ENCODE results near the gene ZNF646.

The ZNF646 gene

GRCh38 chr16:31080035-31080629, 5.9 kb downstream of the ZNF646 start:
- peak; percentile 18 for DNase-seq (ENCODE audit: insufficient read length)
- FAIRE-seq = no peak
- TF ChIP-seq POLR2A (IDR thresholded peaks at IDR 0.05; ENCODE audit: low read depth, low read length) = no peak
- no peak for TF ChIP-seq TAF1 (IDR thresholded peaks at IDR 0.05; ENCODE audit: borderline replicate concordance, low read depth, low read length)
- no peak for TF ChIP-seq POLR2AphosphoS5 (IDR thresholded peaks at IDR 0.05; ENCODE audit: low read depth, low read length)

DNA sequence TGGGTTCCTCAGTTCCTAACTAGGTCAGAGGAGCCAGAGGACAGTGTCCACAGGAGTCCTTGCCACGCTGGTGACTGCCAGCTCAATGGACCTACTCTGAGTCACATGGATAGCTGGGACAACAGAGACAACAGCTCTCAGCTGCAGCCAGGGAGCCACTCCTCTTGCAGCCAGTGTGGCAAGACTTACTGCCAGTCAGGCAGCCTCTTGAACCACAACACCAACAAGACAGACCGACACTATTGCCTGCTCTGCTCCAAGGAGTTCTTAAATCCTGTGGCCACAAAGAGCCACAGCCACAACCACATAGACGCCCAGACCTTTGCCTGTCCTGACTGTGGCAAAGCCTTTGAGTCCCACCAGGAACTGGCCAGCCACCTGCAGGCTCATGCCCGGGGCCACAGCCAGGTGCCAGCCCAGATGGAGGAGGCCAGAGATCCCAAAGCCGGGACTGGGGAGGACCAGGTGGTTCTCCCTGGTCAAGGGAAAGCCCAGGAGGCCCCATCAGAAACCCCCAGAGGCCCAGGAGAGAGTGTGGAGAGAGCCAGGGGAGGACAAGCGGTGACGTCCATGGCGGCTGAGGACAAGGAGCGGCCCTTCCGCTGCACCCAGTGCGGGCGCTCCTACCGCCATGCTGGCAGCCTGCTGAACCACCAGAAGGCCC, 6.7 kb downstream of the ZNF646 start:
- TF ChIP-seq POLR2A (IDR thresholded peaks at IDR 0.05; ENCODE audit: low read depth, low read length) (0 out of 2 replicates have a peak, but pooled peaks have one; percentile 12), POLR2AphosphoS5 (IDR thresholded peaks at IDR 0.05; ENCODE audit: low read depth, low read length) (no peak), TAF1 (IDR thresholded peaks at IDR 0.05; ENCODE audit: borderline replicate concordance, low read depth, low read length) (no peak)
- DNase-seq (ENCODE audit: insufficient read length) = peak; percentile 14
- FAIRE-seq = no peak

- no peak for FAIRE-seq
- peak; percentile 18 for DNase-seq (ENCODE audit: insufficient read length)
- no peak for TF ChIP-seq POLR2AphosphoS5 (IDR thresholded peaks at IDR 0.05; ENCODE audit: low read depth, low read length)
- no peak for TF ChIP-seq TAF1 (IDR thresholded peaks at IDR 0.05; ENCODE audit: borderline replicate concordance, low read depth, low read length)
- no peak for TF ChIP-seq POLR2A (IDR thresholded peaks at IDR 0.05; ENCODE audit: low read depth, low read length)
These were observed 7.5 kb downstream of the ZNF646 start for GRCh38 chr16:31081428-31082351.

DNA sequence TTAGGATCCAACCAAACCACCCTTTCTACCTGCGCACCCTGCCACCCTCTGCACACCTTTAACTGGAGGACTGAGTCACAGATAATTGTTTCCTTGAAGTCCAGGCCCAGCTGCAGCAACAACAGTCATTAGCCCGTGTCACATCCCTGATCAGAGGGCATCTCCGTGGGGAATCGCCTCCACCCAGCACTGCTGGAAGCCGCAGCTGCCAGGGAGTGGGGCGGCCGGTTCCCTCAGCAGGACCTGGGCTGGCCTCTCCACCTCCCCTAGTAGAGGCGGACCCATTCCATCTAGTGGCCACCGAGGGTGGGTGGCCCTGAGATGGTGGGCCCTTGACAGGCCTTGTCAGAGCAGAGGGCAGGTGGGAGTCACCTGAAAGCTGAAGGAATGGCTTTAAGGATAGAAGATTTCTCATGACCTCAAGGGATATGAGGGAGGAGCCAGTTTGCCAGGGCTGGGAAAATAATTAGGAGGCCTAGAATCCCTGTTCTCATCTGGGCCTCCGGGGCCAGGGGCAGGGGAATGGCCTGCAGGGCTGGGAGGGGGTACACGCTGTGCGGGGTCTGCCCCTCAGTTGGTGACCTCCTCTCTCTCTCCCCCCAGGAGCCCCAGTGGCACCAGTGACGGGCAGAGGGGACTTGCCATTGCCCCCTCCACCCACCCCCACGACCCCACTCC, 8.3 kb downstream of the ZNF646 start:
- FAIRE-seq (no peak), DNase-seq (ENCODE audit: insufficient read length) (peak; percentile 11)
- no peak for TF ChIP-seq TAF1 (IDR thresholded peaks at IDR 0.05; ENCODE audit: borderline replicate concordance, low read depth, low read length)
- no peak for TF ChIP-seq POLR2AphosphoS5 (IDR thresholded peaks at IDR 0.05; ENCODE audit: low read depth, low read length)
- TF ChIP-seq POLR2A (IDR thresholded peaks at IDR 0.05; ENCODE audit: low read depth, low read length) = no peak

DNA sequence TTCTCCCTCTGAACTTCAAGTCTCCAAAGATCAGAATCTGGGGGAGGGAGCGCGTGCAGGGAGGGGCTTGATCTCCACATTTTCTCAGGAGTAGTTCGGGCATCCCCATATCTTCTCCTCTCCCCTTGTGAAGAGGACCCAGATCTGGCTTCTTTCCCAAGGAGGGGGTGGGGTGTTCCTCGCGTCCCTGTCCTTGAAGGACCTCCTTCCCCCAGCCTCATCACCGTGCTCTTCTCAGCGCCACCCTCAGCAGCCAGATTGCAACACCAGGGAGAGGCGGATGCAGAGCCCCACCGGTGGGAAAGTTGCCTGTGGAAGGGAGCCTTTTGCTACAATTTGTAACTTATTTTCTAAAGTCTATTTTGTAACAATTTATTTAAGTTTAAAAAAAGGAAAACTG, 8.9 kb downstream of the ZNF646 start:
- FAIRE-seq = no peak

GRCh38 chr16:31083556-31083955, 9.3 kb downstream of the ZNF646 start:
- DNase-seq (ENCODE audit: insufficient read length) (no peak), FAIRE-seq (no peak)
- TF ChIP-seq POLR2A (IDR thresholded peaks at IDR 0.05; ENCODE audit: low read depth, low read length) (no peak), POLR2AphosphoS5 (IDR thresholded peaks at IDR 0.05; ENCODE audit: low read depth, low read length) (no peak), TAF1 (IDR thresholded peaks at IDR 0.05; ENCODE audit: borderline replicate concordance, low read depth, low read length) (no peak)

More for the DNA sequence above, 8.9 kb downstream of the ZNF646 start:
- DNase-seq (ENCODE audit: insufficient read length) = peak; percentile 3
- TF ChIP-seq TAF1 (IDR thresholded peaks at IDR 0.05; ENCODE audit: borderline replicate concordance, low read depth, low read length) = no peak
- TF ChIP-seq POLR2A (IDR thresholded peaks at IDR 0.05; ENCODE audit: low read depth, low read length) = no peak; the same call in 1 of the 2 replicates
- TF ChIP-seq POLR2AphosphoS5 (IDR thresholded peaks at IDR 0.05; ENCODE audit: low read depth, low read length) = no peak

- FAIRE-seq (no peak), DNase-seq (ENCODE audit: insufficient read length) (no peak)
- TF ChIP-seq POLR2AphosphoS5 (IDR thresholded peaks at IDR 0.05; ENCODE audit: low read depth, low read length) = no peak
- TF ChIP-seq POLR2A (IDR thresholded peaks at IDR 0.05; ENCODE audit: low read depth, low read length) = 0 out of 2 replicates have a peak, but pooled peaks have one; percentile 3
- TF ChIP-seq TAF1 (IDR thresholded peaks at IDR 0.05; ENCODE audit: borderline replicate concordance, low read depth, low read length) = no peak
These were observed 9.8 kb downstream of the ZNF646 start for GRCh38 chr16:31083981-31084380.

GRCh38 chr16:31084584-31085302, 10.5 kb downstream of the ZNF646 start:
- no peak for DNase-seq (ENCODE audit: insufficient read length)
- no peak for TF ChIP-seq POLR2AphosphoS5 (IDR thresholded peaks at IDR 0.05; ENCODE audit: low read depth, low read length)
- FAIRE-seq = no peak

DNA sequence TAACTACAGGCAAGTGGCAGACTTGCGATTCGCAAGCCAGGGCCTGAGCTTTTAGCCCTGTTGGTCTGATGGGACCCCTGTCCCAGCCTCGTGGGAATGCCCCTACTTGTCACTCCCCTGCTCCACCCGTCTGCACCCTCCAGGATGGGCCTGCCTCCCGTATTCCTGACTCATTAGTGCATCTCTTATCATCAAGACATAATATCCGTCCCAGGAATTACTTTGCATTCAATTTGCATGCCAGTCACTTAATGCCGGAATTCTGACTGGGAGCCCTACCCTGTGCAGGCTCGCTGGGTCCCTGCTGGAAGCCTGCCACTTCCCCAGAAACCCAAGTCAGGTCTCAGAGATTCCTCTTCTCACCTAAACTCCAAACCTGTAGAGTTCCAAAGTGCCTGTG, 11.2 kb downstream of the ZNF646 start:
- DNase-seq (ENCODE audit: insufficient read length) (no peak), FAIRE-seq (no peak)
- no peak for TF ChIP-seq POLR2AphosphoS5 (IDR thresholded peaks at IDR 0.05; ENCODE audit: low read depth, low read length)
- TF ChIP-seq POLR2A (IDR thresholded peaks at IDR 0.05; ENCODE audit: low read depth, low read length) = no peak
- no peak for TF ChIP-seq TAF1 (IDR thresholded peaks at IDR 0.05; ENCODE audit: borderline replicate concordance, low read depth, low read length)

DNA sequence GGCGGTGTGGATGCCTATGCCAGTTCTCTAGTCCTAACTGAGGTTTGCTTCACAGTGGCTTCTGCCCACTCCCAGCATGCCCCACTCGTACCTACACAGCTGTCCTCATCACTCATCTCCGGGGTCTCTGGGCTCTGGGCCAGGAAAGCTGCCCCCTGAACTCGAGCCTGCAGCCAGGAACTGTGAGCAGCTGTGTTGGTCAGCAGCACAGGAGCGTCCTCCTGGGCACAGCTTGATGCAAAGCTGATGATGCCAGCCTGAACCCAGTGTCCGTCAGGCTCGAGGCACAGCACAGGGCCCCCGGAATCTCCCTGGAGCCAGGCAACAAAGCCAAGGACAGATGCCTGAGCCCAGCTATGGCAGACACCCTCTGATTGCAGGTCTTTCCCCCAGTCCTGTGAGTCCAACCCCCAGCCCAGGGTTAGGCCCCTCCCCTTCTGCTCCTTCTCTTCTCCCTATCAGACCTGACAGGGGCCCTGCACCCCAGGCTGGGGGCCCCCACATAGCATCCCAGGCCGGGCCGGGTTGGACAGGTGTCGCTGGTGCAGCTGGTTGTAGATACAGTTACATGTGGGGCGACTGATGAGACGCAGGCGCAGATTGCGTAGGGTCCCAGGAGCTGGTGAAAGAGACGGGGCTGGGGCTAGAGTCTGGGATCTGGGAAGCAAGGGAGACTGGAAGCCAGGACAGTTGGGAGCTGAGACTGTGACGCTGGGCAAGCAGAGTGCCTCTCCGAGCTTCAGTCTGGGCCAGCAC, 11.8 kb downstream of the ZNF646 start:
- no peak for FAIRE-seq
- TF ChIP-seq TAF1 (IDR thresholded peaks at IDR 0.05; ENCODE audit: borderline replicate concordance, low read depth, low read length) (no peak), POLR2AphosphoS5 (IDR thresholded peaks at IDR 0.05; ENCODE audit: low read depth, low read length) (no peak), POLR2A (IDR thresholded peaks at IDR 0.05; ENCODE audit: low read depth, low read length) (no peak)
- DNase-seq (ENCODE audit: insufficient read length) = no peak
